MM.1S (cell line): ENCODE results near the gene TTC28.

ENCODE experiments used
- DNase-seq: peaks from one replicate; pipeline ENCODE4 v3.0.0-alpha.2; 2015
- H2AFZ ChIP-seq: fragments of 300-600 bp; sonication (generic); 2 replicates; pipeline ENCODE4 v1.6.0; 2016; ENCODE audit warnings: antibody characterized with exemption, low read length
- H3F3A ChIP-seq: fragments of 300-600 bp; sonication (generic); 2 replicates; pipeline ENCODE4 v1.6.1; 2016; ENCODE audit warnings: mild to moderate bottlenecking, antibody characterized with exemption, low read length, moderate library complexity, mixed read lengths; ENCODE audit not compliant: insufficient read depth
- H3K27ac ChIP-seq: fragments of 300-600 bp; sonication (generic); 2 replicates; pipeline ENCODE4 v1.5.1; 2016; ENCODE audit warnings: mild to moderate bottlenecking, low read length
- H3K27me3 ChIP-seq: fragments of 300-600 bp; sonication (generic); replicated peaks from 2 replicates; pipeline ENCODE4 v1.6.0; 2016; ENCODE audit warnings: low read length; ENCODE audit not compliant: insufficient read depth
- H3K36me3 ChIP-seq: fragments of 300-600 bp; sonication (generic); replicated peaks from 2 replicates; pipeline ENCODE4 v1.6.1; 2016; ENCODE audit warnings: mild to moderate bottlenecking, low read length, mixed read lengths; ENCODE audit not compliant: insufficient read depth
- H3K4me1 ChIP-seq: fragments of 300-600 bp; sonication (generic); 2 replicates; pipeline ENCODE4 v1.6.1; 2016; ENCODE audit warnings: low read length, mixed read lengths
- H3K4me2 ChIP-seq: fragments of 300-600 bp; sonication (generic); 2 replicates; pipeline ENCODE4 v1.6.0; 2016; ENCODE audit warnings: low read depth, low read length
- H3K4me3 ChIP-seq: fragments of 300-600 bp; sonication (generic); 2 replicates; pipeline ENCODE4 v1.5.1; 2016; ENCODE audit warnings: low read length, mixed read lengths
- H3K79me2 ChIP-seq: fragments of 300-600 bp; sonication (generic); 2 replicates; pipeline ENCODE4 v1.6.1; 2016; ENCODE audit warnings: mixed run types, low read length, mixed read lengths
- H3K9ac ChIP-seq: fragments of 300-600 bp; sonication (generic); 2 replicates; pipeline ENCODE4 v1.6.1; 2016; ENCODE audit warnings: low read length, mixed read lengths
- H3K9me2 ChIP-seq: fragments of 300-600 bp; sonication (generic); replicated peaks from 2 replicates; pipeline ENCODE4 v1.6.1; 2016; ENCODE audit warnings: mild to moderate bottlenecking, low read length, mixed read lengths; ENCODE audit not compliant: insufficient read depth
- H3K9me3 ChIP-seq: fragments of 300-600 bp; sonication (generic); replicated peaks from 2 replicates; pipeline ENCODE4 v1.6.1; 2016; ENCODE audit warnings: mild to moderate bottlenecking, low read length, mixed read lengths; ENCODE audit not compliant: insufficient read depth
- H4K20me1 ChIP-seq: fragments of 300-600 bp; sonication (generic); 2 replicates; pipeline ENCODE4 v1.6.1; 2016; ENCODE audit warnings: mild to moderate bottlenecking, low read length, moderate library complexity, mixed read lengths; ENCODE audit not compliant: insufficient read depth
- EZH2 ChIP-seq: fragments of 300-600 bp; sonication (generic); optimal IDR thresholded peaks from 2 replicates; pipeline ENCODE3; 2017; ENCODE audit warnings: low read depth, mild to moderate bottlenecking, antibody characterized with exemption, low read length, mixed read lengths
- EZH2phosphoT487 ChIP-seq: fragments of 300-600 bp; sonication (generic); IDR thresholded peaks from 2 replicates; pipeline ENCODE4 v1.6.1; 2018; ENCODE audit warnings: antibody characterized with exemption, low read length
- TF ChIP-seq, protein P1 (sequence below): fragments of 300-600 bp; sonication (generic); IDR thresholded peaks from 2 replicates; pipeline ENCODE4 v1.5.1; 2016; ENCODE audit warnings: antibody characterized with exemption, low read length, mixed read lengths

TTC28 gene

DNA sequence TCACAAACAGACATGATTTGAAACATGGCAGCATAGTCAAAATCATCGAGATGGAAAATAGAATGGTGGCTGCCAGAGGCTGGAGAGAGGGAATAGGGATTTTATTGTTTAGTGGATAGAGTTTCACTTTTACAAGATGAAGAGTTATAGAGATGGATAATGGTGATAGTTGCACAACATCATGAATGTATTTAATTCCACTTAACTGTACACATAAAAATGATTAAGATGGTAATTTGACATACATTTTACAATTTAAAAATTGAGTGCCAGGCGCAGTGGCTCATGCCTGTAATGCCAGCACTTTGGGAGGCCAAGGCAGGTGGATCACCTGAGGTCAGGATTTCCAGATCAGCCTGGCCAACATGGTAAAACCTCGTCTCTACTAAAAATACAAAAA lies 21.2 kb downstream of the TTC28 start:
- TF ChIP-seq EZH2, result no peak
- no peak for TF ChIP-seq EZH2phosphoT487
- TF ChIP-seq, protein P1, sequence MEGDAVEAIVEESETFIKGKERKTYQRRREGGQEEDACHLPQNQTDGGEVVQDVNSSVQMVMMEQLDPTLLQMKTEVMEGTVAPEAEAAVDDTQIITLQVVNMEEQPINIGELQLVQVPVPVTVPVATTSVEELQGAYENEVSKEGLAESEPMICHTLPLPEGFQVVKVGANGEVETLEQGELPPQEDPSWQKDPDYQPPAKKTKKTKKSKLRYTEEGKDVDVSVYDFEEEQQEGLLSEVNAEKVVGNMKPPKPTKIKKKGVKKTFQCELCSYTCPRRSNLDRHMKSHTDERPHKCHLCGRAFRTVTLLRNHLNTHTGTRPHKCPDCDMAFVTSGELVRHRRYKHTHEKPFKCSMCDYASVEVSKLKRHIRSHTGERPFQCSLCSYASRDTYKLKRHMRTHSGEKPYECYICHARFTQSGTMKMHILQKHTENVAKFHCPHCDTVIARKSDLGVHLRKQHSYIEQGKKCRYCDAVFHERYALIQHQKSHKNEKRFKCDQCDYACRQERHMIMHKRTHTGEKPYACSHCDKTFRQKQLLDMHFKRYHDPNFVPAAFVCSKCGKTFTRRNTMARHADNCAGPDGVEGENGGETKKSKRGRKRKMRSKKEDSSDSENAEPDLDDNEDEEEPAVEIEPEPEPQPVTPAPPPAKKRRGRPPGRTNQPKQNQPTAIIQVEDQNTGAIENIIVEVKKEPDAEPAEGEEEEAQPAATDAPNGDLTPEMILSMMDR, result no peak
- H3K4me1 ChIP-seq, result no peaks in the 10 kb centered on the region
- H3K9me2 ChIP-seq, result no peaks in the 10 kb centered on the region
- no peak overlapping the region for H3K9ac ChIP-seq
- H3K79me2 ChIP-seq, result no peaks in the 10 kb centered on the region
- H3F3A ChIP-seq, result no peaks in the 10 kb centered on the region
- H2AFZ ChIP-seq, result no peak overlapping the region
- no peak overlapping the region for H3K27ac ChIP-seq
- H3K9me3 ChIP-seq, result no peaks in the 10 kb centered on the region
- H3K36me3 ChIP-seq, result no peaks in the 10 kb centered on the region
- no peak for DNase-seq
- no peak overlapping the region for H3K4me3 ChIP-seq
- H3K4me2 ChIP-seq, result no peak overlapping the region
- H4K20me1 ChIP-seq, result no peaks in the 10 kb centered on the region
- H3K27me3 ChIP-seq, result no peaks in the 10 kb centered on the region

- no peaks in the 10 kb centered on the region for H3F3A ChIP-seq
- H3K79me2 ChIP-seq, result no peaks in the 10 kb centered on the region
- H3K4me1 ChIP-seq, result no peaks in the 10 kb centered on the region
- H3K9me2 ChIP-seq, result no peaks in the 10 kb centered on the region
- no peak for DNase-seq
- no peaks in the 10 kb centered on the region for H4K20me1 ChIP-seq
- H3K4me3 ChIP-seq, result no peak overlapping the region
- H3K27me3 ChIP-seq, result no peaks in the 10 kb centered on the region
- no peaks in the 10 kb centered on the region for H3K36me3 ChIP-seq
- TF ChIP-seq EZH2, result no peak
- TF ChIP-seq EZH2phosphoT487, result no peak
- TF ChIP-seq, protein P1, result no peak
- H3K4me2 ChIP-seq, result no peak overlapping the region
- H3K9me3 ChIP-seq, result no peaks in the 10 kb centered on the region
- no peak overlapping the region for H2AFZ ChIP-seq
- no peak overlapping the region for H3K27ac ChIP-seq
- H3K9ac ChIP-seq, result no peak overlapping the region
These were observed 23.5 kb downstream of the TTC28 start for GRCh38 chr22:28656181-28656580.

DNA sequence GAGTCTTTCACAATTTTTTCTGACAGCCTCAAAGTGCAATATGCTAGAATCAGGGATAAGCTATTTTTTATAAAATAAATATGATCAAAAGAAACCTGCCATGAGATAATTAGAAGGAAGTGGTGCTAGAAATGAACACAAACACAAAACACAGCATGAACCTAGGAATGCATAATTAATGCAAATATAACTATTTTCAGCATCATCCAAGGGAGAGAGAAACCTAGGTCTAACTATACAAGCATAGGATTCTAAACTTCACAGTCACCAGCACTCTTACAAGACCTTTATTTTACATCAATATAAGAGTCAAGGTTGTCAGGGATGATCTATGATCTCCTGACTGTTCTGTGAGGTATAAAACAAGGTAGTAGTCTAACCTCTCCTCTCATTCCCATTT lies 29.2 kb downstream of the TTC28 start:
- Histone ChIP-seq H3F3A (no peaks in the 10 kb centered on the region), H3K4me1 (no peaks in the 10 kb centered on the region), H3K27ac (no peak overlapping the region), H3K4me2 (no peak overlapping the region), H2AFZ (no peak overlapping the region), H3K9me3 (no peaks in the 10 kb centered on the region), H3K4me3 (no peak overlapping the region), H3K9me2 (no peaks in the 10 kb centered on the region), H3K27me3 (no peaks in the 10 kb centered on the region), H4K20me1 (no peaks in the 10 kb centered on the region), H3K79me2 (no peaks in the 10 kb centered on the region), H3K36me3 (no peaks in the 10 kb centered on the region), H3K9ac (no peak overlapping the region)
- no peak for DNase-seq
- no peak for TF ChIP-seq EZH2phosphoT487
- TF ChIP-seq, protein P1, result no peak
- TF ChIP-seq EZH2, result no peak
